ENCODE measurements around the gene SUMF1.

The SUMF1 gene

DNA sequence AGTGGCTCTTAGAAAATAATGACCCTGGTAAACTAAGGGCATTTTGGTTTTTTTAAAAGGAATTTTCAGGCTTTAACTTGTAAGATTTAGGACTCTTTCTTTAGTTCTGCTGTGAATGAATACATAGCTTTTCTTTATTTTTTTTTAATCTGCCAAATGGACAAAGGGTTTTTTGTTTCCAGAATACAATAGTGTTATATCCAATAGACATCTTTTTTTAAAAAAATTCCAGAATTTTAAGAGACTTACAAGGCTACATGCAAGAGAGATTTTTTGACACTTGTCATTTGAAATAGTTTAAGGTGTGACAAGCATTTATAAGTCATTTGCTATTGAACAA lies 125.8 kb downstream of the SUMF1 start:
- in situ Hi-C loops (cut with MboI; ENCODE audit: low pct_unique_long_range_greater_than_20kb, low sequenced_read_pairs, unreplicated experiment) = loop anchor here (25.0 kb wide), 1 partner anchor 721 kb away; no protein-coding TSS in a partner anchor
- TF ChIP-seq, protein P1, sequence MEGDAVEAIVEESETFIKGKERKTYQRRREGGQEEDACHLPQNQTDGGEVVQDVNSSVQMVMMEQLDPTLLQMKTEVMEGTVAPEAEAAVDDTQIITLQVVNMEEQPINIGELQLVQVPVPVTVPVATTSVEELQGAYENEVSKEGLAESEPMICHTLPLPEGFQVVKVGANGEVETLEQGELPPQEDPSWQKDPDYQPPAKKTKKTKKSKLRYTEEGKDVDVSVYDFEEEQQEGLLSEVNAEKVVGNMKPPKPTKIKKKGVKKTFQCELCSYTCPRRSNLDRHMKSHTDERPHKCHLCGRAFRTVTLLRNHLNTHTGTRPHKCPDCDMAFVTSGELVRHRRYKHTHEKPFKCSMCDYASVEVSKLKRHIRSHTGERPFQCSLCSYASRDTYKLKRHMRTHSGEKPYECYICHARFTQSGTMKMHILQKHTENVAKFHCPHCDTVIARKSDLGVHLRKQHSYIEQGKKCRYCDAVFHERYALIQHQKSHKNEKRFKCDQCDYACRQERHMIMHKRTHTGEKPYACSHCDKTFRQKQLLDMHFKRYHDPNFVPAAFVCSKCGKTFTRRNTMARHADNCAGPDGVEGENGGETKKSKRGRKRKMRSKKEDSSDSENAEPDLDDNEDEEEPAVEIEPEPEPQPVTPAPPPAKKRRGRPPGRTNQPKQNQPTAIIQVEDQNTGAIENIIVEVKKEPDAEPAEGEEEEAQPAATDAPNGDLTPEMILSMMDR (IDR thresholded peaks at IDR 0.05; ENCODE audit: extremely low read depth, insufficient read depth, missing control alignments) = no peak
- DNase-seq (ENCODE audit: low spot score) = no peak

DNA sequence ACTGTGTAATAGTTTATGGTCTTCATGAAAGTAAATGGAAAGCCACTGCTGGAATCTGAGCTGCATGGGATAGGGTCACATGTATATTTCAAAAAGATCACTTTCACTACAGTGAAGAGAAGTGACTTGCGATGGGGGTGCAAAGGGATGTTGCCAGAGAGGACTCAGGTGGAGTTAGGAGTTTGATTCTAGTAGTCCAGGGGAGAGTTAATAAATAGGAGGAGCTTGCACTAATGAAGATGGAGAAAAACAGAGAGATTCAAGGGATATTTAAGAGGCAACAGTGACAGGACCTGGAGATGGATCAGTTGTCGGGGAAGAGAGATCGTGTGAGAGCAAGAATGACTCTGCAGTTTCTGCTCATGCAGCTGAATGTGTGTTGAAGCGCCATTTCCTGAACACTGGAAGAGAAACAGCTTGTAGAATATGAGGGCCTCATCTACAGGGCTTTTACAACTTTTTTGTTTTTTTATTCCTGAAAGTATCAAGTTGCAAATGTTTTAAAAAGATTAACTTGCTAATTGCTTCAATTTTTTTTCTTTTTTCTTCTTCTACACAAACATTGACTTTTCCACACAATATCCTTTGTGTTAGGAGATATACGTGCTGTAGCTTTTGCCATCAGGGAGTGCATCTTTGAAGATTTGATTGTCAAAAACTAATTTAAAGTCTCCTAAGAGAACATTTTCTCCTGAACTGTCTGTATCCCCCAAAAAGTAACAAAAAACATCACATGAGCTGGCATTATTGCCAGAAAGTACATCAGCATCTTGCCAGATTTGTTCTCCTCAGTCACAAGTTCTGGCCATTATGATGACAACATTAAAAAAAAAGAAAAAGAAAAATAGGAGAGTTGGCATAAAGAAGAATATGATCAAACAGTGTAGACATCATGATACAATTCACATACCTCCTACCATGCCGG lies 126.4 kb downstream of the SUMF1 start:
- no peak for DNase-seq (ENCODE audit: low spot score)
- TF ChIP-seq, protein P1 (IDR thresholded peaks at IDR 0.05; ENCODE audit: extremely low read depth, insufficient read depth, missing control alignments) = no peak
- in situ Hi-C loops (cut with MboI; ENCODE audit: low pct_unique_long_range_greater_than_20kb, low sequenced_read_pairs, unreplicated experiment) = loop anchor here (25.0 kb wide), 1 partner anchor 722 kb away; no protein-coding TSS in a partner anchor

DNA sequence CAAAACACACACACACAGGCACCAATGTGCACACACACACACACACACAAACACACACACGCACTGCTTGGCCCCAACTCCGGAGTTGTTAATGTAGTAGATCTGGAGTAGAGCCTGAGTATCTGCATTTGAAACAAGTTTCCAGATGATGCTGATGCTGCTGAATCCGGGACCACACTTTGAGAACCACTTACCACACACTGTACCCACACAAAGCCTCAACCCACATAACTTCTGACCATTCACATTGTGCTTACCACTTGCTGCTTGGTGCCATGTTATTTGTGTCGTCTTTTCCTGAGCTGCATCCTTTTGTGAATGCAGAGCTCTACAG lies 127.0 kb downstream of the SUMF1 start:
- TF ChIP-seq, protein P1 (IDR thresholded peaks at IDR 0.05; ENCODE audit: extremely low read depth, insufficient read depth, missing control alignments) = no peak
- in situ Hi-C loops (cut with MboI; ENCODE audit: low pct_unique_long_range_greater_than_20kb, low sequenced_read_pairs, unreplicated experiment) = loop anchor here (25.0 kb wide), 1 partner anchor 722 kb away; no protein-coding TSS in a partner anchor
- no peak for DNase-seq (ENCODE audit: low spot score)

DNA sequence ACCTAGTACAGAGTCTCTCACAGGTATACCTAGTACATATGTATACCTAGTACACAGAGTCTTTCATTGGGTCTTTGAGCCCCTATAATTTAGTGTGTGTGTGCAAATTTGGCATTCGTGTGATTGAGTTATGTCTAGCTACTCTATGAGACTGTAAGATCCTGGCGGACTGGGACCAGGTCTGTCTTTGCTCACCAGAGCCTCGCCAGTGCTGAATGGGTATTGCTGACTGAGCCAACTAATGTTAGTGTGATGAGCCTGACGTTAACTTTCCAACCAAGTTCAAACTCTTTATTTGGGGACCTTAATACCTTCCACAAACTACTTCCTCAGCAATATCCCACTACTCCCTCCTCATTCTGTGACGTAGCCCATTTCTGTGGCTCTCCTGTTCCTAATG lies 128.3 kb downstream of the SUMF1 start:
- in situ Hi-C loops (cut with MboI; ENCODE audit: low pct_unique_long_range_greater_than_20kb, low sequenced_read_pairs, unreplicated experiment) = loop anchor here (25.0 kb wide), 1 partner anchor 724 kb away; no protein-coding TSS in a partner anchor
- DNase-seq (ENCODE audit: low spot score) = no peak
- TF ChIP-seq, protein P1 (IDR thresholded peaks at IDR 0.05; ENCODE audit: extremely low read depth, insufficient read depth, missing control alignments) = no peak

DNA sequence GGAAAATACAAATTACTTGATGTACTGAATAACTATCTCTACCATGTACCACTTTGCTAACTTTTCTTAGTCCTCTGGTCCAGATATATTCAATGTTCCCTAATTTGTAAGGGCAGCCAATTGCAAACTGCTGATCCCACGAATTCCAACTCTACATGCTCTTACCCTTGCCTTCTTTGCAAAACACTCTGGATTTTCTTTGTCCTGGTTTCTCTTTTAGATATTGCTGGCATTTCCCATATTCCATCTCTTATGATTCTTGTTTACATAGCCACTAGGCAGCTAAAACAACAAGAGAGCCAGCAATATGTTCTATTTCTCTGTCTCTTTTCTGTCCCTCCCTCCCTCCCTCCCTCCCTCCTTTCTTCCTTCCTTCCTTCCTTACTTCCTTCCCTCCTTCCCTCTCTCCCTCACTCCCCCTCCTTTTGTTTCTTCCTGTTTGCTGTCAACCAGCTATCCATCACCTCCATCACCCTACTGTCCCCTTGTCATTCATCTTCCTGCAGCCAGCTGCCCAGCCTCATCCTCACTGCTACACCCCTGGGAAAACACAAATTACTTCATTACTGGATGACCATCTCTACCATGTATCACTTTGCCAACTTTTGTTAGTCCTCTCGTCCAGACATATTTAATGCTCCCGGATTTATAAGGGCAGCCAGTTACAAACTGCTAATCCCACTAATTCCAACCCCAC lies 130.1 kb downstream of the SUMF1 start:
- TF ChIP-seq, protein P1 (IDR thresholded peaks at IDR 0.05; ENCODE audit: extremely low read depth, insufficient read depth, missing control alignments) = no peak
- DNase-seq (ENCODE audit: low spot score) = no peak
- in situ Hi-C loops (cut with MboI; ENCODE audit: low pct_unique_long_range_greater_than_20kb, low sequenced_read_pairs, unreplicated experiment) = loop anchor here (25.0 kb wide), 1 partner anchor 725 kb away; no protein-coding TSS in a partner anchor

DNA sequence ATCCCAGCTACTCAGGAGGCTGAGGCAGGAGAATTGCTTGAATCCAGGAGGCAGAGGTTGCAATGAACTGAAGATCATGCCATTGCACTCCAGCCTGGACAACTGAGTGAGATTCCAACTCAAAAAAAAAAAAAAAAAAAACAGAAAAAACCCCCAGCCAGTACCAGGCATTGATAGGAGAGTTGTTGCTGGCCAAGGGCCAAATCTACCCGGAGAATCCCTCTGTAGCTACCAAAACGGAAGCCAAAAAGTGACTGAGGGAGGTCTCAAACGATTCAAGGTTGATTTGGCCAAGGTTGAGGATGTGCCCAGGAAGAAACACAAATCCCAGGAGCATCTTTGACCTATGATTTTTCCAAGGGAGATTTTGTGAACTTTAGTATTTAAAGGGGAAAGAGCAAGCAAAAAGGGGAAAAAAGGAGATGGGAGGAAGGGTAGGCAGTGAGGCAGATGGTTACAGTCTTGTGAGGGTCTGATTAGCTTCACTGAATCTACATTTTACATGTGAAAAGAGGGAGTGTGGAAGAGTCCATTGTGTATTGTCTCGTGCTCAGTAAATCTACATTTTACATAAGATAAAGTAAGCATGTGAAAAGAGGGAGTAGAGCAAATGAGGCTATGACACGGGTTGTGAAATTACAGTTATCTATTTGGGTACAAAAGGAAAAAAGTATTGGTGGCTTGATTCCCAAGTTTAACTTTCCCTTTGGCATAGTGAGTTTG lies 131.1 kb downstream of the SUMF1 start:
- DNase-seq (ENCODE audit: low spot score) = no peak
- in situ Hi-C loops (cut with MboI; ENCODE audit: low pct_unique_long_range_greater_than_20kb, low sequenced_read_pairs, unreplicated experiment) = loop anchor here (25.0 kb wide), 1 partner anchor 726 kb away; no protein-coding TSS in a partner anchor
- TF ChIP-seq, protein P1 (IDR thresholded peaks at IDR 0.05; ENCODE audit: extremely low read depth, insufficient read depth, missing control alignments) = no peak

Measured in GM13977 (cell line).